HG02759 (cell line): ENCODE data around the gene BACH2.
"Not testable (repeated sequence)": the region's sequence is repeated elsewhere in the genome, so short reads cannot be mapped to it uniquely, and the experiment has no call there.

Experiments
- ATAC-seq: cut with Tn5 transposase; IDR thresholded peaks from one replicate; pipeline ENCODE4 v1.9.1; 2021; ENCODE audit warnings: mild to moderate bottlenecking, moderate library complexity; ENCODE audit not compliant: unreplicated experiment

The BACH2 gene

DNA sequence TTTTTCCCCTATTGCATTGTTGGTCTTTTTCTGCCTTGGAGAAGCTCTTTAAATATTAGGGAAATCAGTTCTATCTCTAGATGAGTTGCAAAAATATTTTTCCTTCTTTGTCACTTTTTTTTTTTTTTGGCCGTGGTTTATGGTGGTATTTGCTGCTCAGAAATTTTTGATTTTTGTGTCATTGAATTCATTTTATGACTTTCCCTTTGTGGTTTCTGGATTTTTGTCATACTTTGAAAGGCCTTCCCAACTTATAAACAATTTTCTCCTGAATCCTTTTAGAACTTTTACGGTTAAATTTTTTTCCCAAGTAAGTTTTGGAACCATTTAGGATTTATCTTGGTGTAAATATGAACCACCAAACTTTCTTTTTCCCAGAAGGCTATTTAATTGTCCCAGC lies 256.7 kb downstream of the BACH2 start:
- ATAC-seq = no peak

DNA sequence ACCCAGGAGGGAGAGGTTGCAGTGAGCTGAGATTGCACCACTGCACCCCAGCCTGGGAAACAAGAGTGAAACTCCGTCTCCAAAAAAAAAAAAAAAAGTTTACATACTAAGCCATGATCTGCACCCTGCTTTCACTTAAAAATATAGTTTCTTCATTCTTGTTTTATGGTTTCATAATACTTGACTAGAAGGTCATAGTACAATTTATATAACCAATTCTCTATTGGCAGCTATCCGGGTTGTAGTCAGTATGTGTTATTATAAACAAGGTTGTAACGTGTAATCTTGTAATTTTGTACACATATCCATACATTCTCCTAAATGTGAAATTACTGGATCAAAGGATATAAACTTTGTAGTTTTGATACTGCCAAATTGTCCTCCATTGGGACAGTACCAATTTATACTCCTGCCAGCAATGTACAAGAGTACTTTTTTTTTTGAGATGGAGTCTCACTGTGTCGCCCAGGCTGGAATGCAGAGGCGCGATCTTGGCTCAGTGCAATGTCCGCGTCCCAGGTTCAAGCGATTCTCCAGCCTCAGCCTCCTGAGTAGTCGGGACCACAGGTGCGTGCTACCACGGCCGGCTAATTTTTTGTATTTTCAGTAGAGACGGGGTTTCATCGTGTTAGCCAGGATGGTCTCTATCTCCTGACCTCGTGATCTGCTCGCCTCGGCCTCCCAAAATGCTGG lies 257.5 kb downstream of the BACH2 start:
- ATAC-seq = no peak

DNA sequence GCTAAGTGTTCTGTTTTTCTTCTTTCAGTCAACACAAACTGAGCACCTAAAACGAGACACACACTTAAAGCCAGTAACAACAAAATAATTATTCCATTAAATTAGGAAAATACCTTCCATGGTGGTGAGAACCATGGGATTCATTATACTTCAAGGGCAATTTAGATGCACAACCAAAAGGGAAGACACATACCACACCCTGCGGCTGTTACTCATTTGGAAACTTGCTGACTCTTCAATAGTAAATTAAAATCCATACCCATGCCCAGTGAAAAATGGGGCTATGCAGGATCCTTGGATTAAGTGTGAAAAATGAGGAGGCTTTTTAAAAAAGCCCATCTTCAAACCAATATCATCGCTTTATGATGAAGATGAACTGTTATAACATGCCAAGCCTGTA lies 259.7 kb downstream of the BACH2 start:
- ATAC-seq = no peak

DNA sequence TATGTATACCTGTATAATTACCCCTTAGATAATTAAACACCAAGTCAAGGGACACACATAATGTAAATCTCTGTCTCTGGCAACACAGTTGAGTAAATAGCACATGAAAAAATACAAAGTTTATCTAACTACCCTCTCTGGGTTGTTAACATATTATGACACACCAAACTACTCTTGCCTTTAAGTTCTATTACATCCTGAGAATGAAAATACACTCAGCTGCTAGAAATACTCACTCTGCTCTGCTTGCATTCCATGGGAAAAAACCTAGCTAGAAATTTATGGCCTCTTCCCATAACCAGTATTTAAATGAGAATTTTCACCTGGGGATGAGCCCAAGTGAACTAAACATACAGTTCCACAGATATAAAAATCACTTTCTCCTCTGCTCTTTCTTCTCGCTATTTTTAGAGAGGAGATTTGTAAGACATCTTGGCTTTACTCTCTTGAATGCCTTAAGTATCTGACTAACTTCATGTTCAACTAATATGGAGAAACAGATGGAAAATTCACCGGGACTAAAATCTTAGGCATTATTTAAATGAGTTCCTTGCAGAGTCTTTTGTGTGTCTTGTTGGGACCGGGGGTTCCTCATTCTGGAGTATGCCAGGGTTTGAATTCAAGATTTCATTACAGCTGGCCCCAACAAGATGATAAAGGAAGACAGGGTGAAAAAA lies 261.5 kb downstream of the BACH2 start:
- ATAC-seq = no peak

- no peak for ATAC-seq
Measured at GRCh38 chr6:90033746-90034271, 262.8 kb downstream of the BACH2 start.

- not testable (repeated sequence) for ATAC-seq
Measured at GRCh38 chr6:90032489-90033212, 264.0 kb downstream of the BACH2 start.

DNA sequence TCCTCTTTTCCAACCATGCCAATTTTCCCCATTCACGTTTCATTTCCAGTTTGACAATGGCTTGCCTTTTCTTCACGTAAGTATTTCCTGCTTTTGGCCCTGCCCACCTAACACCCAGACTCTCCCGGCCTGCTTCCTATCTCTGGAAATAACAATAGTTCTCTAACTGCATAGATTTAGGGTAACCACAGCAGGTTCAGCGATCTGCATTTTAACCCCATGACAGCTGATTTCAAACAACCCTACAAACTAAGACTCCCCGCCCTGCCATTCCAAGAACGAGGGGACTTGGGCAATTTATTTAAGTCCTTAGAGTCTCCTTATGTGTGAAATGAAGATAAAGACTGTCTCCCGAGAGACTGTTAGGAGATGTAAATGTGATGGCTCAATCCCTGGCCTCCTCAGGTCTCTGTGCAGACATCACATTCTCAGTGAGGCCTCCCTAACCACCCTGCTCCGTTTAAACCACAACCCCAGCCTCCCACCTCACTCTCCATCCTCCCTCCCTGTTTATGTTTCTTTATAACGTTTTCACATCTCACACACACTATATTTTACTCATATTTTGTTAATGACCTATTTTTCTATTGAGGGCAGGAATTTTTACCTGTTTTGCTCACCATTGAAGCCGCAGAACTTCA lies 267.5 kb downstream of the BACH2 start:
- ATAC-seq = no peak

DNA sequence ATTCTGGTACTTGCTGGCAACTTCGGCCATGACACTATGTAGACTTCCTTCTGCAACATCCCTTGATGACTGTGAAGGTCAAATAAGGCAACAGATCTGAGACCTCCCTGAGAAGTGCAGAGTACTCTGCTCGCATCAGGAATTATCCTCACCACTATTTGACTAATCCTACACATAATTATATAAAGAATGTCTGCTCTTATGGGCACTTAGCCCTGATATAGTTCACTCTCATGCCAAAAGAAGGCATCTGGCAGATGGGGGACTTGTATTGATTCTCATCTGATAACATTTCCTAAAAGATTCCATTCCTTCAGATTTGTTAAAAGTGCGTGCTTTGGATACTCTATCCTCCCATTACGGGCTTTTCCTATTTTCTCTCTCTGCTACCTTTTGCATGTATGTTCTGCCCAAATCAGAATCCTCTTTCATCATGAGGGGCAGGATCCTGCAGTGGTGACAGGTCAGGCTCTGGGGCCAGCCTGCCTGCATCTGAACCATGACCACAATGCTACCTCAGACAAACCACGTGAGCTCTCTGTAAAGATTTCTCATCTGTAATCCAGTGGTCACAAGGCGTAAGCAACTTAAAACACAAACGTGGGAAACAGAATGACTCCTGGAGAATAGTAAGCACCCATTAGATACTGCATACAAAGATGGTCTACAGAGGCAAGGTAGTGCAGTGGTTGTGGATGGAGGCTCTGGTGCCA lies 268.4 kb downstream of the BACH2 start:
- no peak for ATAC-seq

GRCh38 chr6:90026216-90026615 lies 270.4 kb downstream of the BACH2 start:
- no peak for ATAC-seq

DNA sequence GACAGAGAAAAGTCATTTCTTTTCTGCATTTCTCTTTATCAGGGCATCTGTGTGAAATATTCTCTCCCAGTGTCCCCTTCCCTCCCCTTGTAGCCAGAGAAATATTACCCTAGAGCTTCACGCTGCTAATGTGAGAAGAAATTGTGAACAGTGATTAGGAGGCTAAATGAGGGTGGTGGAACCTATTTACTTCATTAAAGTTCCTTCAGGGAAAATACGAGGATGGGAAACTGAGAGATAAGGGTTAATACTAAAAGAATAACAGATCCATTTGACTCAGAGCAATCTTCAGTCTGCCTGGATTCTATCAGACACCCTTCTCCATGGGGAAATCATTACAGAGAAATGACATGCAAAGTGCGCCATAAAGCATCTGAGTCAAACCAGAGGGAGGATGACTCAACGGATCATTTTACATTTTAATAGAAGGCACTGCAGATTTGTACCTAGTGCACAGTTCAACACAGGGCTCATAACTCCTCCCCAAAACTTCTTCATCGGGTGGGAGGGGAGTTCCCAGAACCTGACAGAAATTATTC lies 271.1 kb downstream of the BACH2 start:
- ATAC-seq = no peak

- ATAC-seq = no peak
Measured at GRCh38 chr6:90024633-90025032, 272.0 kb downstream of the BACH2 start.

- no peak for ATAC-seq
Measured at GRCh38 chr6:90021711-90022110, 274.9 kb downstream of the BACH2 start.

DNA sequence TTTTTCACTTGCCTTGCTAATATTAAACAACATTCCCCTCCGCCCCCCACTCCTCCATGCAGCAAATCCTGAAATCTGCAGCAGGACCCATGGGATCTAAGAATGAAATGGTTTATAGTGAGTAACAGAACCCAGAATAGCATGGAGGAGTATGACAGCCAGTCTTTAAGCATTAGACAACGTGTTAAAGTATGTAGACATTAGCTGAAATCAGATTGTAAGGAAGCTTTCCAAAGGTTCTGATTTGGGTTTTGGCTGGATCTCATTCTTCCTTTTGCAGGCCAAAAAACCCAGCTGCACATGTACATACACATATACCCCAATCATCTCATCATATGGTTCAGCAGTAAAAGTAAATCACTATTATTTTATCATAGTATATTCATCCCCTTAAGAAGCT lies 275.9 kb downstream of the BACH2 start:
- no peak for ATAC-seq

DNA sequence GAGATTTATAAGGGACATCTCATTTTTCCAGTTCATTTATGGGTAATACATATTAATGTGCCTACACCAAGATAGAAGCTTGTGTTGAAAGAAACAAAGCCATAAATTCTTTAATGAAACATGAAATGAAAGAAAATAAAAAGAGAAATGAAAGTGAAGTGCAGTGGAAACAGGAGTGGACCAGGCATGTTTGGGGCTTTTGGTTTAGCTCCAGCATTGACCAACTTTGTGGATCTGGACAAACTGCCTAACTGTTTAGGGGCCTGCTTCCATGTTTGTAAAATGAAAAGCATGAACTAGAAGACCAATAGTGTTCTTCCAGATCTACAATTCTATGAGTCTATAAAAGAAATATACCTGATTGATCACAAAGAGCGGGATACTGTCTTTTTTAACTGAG lies 277.4 kb downstream of the BACH2 start:
- ATAC-seq = no peak

DNA sequence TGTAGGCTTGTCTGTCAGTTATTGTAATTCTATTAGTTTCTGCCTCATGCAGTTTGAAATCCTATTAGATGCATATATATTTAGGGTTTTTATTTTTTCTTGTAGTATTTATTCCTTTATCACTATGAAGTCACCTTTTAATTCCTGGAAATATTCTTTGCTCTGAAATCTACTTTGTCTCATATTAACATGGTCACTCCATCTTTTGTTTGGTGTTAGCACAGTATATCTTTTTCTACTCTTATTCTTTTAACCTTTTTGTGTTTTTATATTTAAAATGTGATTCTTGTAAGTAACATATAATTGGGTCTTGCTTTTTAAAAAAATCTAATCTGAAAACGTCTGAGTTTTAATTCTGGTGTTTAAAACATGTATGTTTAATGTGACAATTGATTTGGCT lies 280.8 kb downstream of the BACH2 start:
- ATAC-seq = no peak

GRCh38 chr6:90008908-90009501 lies 287.6 kb downstream of the BACH2 start:
- ATAC-seq = peak; percentile 33

- ATAC-seq = peak; percentile 65
Measured at GRCh38 chr6:90008189-90008907, 288.3 kb downstream of the BACH2 start.

DNA sequence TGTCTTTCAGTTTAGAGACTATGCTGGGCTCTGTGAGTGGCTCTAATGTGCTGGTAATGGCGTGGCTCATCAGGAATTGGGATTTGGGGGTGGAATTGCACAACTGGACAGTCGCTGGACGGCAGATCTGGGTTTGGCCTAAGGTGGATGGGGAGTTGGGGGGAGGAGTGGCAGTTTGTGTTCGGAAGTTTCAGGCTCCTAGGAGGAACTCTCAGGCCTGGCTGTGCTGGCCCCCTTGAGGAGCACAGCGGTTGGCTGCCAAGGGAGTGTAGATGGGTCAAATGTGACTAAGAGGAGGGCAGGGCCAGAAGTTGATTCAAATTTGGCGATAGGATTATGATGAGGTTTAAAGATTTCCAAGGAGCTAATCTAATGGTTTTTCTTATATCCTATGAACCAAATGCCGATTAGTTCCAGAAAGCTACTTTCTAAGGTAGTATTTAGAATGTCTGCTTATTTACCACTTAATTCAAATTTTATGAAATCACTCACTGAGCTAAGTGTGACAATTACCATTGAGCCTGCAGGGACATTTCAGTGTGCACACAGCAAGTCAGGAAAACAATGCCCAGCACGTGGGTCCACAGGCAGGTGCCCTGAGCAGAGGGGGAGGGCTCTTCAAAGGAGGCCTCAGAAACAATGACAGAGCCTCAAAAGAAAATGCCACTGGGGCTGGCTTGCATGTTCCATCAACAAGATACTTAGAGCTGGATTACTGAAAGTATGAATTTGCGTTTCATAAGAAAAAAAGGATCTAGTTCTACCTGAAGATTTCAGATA lies 291.4 kb downstream of the BACH2 start:
- ATAC-seq = no peak

GRCh38 chr6:90004511-90004910 lies 292.1 kb downstream of the BACH2 start:
- no peak for ATAC-seq
